Upper lobe of right lung (tissue), 1 donor: ENCODE measurements around the gene B4GAT1. TPM values are rescaled to one million over a fixed set of nuclear protein-coding genes. Genes with fewer than 3 reads are reported as not detected.

Experiments used
- ATAC-seq: fragments of 200-7000 bp; cut with Tn5 transposase; one replicate; pipeline ENCODE4 v1.9.1; 2020; ENCODE audit warnings: mild to moderate bottlenecking, moderate library complexity
- DNase-seq: peaks from one replicate; pipeline ENCODE4 v3.0.0-alpha.2; 2020
- H3K27ac ChIP-seq: fragments of 200-600 bp; one replicate; pipeline ENCODE4 v1.8.0; 2022
- H3K27me3 ChIP-seq: fragments of 200-600 bp; one replicate; pipeline ENCODE4 v1.8.0; 2022; ENCODE audit warnings: mild to moderate bottlenecking
- H3K36me3 ChIP-seq: fragments of 200-600 bp; one replicate; pipeline ENCODE4 v1.8.0; 2022
- H3K4me1 ChIP-seq: fragments of 200-600 bp; one replicate; pipeline ENCODE4 v1.8.0; 2022
- H3K4me3 ChIP-seq: fragments of 200-600 bp; one replicate; pipeline ENCODE4 v1.8.0; 2022; ENCODE audit warnings: mild to moderate bottlenecking
- H3K9me3 ChIP-seq: fragments of 200-600 bp; one replicate; pipeline ENCODE4 v1.8.0; 2022
- intact Hi-C: fragments of 100-400 bp; cut with DNase I; formaldehyde crosslinking; loops from one replicate; pipeline ENCODE4 v1.11.0; 2022
- total RNA-seq: library from RNA; stranded (reverse); fragmentation: NEBNext Ultra II Directional; extraction: Animal tissue kit (Norgen Biotek cat#: 25700); gene quantifications from one replicate; pipeline ENCODE4 v1.2.1, GENCODE V29; 2021
- TF ChIP-seq, protein P1 (sequence below): fragments of 200-600 bp; IDR thresholded peaks from one replicate; pipeline ENCODE4 v1.8.0; 2022; ENCODE audit warnings: antibody characterized with exemption
- donor health status: DM: no; HTN: yes; CAD: no; lungs with severe emphysema.

The B4GAT1 gene
- total RNA-seq, 1 donor from 2014 or later = 27.4 TPM

GRCh38 chr11:66334605-66335442 is 12.6 kb downstream of the B4GAT1 start:
- H3K27me3 ChIP-seq = no peaks in the 10 kb centered on the region
- peaks cover 25% of the 10 kb centered on the region for H3K4me1 ChIP-seq
- TF ChIP-seq, protein P1, sequence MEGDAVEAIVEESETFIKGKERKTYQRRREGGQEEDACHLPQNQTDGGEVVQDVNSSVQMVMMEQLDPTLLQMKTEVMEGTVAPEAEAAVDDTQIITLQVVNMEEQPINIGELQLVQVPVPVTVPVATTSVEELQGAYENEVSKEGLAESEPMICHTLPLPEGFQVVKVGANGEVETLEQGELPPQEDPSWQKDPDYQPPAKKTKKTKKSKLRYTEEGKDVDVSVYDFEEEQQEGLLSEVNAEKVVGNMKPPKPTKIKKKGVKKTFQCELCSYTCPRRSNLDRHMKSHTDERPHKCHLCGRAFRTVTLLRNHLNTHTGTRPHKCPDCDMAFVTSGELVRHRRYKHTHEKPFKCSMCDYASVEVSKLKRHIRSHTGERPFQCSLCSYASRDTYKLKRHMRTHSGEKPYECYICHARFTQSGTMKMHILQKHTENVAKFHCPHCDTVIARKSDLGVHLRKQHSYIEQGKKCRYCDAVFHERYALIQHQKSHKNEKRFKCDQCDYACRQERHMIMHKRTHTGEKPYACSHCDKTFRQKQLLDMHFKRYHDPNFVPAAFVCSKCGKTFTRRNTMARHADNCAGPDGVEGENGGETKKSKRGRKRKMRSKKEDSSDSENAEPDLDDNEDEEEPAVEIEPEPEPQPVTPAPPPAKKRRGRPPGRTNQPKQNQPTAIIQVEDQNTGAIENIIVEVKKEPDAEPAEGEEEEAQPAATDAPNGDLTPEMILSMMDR = no peak
- DNase-seq (peak; percentile 60), ATAC-seq (peak; percentile 15)
- peak overlapping the region; percentile 73 for H3K4me3 ChIP-seq
- H3K27ac ChIP-seq = no peak overlapping the region
- intact Hi-C loops = no loop called here
- no peaks in the 10 kb centered on the region for H3K9me3 ChIP-seq
- peaks cover 28% of the 10 kb centered on the region for H3K36me3 ChIP-seq

- ATAC-seq (no peak), DNase-seq (peak; percentile 52)
- peaks cover 20% of the 10 kb centered on the region for H3K36me3 ChIP-seq
- TF ChIP-seq, protein P1 = no peak
- H3K4me1 ChIP-seq = peaks cover 26% of the 10 kb centered on the region
- no peaks in the 10 kb centered on the region for H3K9me3 ChIP-seq
- H3K27ac ChIP-seq = no peak overlapping the region
- intact Hi-C loops = no loop called here
- no peaks in the 10 kb centered on the region for H3K27me3 ChIP-seq
- no peak overlapping the region for H3K4me3 ChIP-seq
These were observed 13.4 kb downstream of the B4GAT1 start for GRCh38 chr11:66333896-66334604.

GRCh38 chr11:66333220-66333877 is 14.1 kb downstream of the B4GAT1 start:
- no peaks in the 10 kb centered on the region for H3K9me3 ChIP-seq
- peaks cover 18% of the 10 kb centered on the region for H3K36me3 ChIP-seq
- H3K27me3 ChIP-seq = no peaks in the 10 kb centered on the region
- ATAC-seq (no peak), DNase-seq (no peak)
- TF ChIP-seq, protein P1 = no peak
- H3K4me3 ChIP-seq = no peak overlapping the region
- H3K27ac ChIP-seq = no peak overlapping the region
- H3K4me1 ChIP-seq = peaks cover 33% of the 10 kb centered on the region
- intact Hi-C loops = no loop called here

DNA sequence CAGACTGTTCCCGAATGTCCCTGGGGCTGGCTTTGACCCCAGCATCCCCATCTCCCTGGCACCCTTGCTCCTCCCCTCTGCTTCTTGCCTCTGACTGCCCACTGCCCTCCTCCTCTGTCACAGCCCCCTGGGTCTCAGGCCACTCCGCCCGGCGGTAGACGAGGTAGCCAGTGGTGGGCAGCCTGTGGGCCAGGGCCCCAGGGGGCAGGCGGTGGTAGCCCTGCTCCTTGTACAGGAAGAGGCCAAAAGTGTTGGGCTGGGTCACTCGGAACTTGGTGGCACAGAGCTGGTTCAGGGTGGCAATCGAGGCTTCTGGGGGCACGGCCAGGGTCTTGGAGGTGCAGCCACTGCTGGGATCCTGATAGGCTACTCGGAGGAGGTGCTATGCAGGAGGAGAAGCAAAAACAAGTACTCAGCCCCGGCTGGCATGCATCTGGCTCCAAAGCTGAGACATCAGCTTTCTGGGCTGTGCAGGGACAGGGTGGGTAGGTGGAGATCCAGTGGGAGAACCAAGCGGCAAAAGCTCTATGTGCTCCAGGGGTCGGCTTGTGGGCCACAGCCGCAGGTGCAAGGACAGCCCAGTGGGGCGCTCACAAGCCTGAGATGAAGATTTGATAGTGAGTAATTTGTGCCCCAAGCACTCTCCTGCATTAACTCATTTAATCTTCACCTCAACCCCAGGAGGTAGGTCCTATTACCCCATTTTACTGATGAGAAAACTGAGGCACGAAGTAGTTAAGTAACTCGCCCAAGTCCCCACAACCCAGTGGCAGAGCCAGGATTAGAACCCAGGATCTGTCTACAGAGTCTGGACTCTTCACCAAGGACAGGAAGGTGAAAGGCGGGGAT is 14.8 kb downstream of the B4GAT1 start:
- H3K27me3 ChIP-seq = no peaks in the 10 kb centered on the region
- H3K4me1 ChIP-seq = peaks cover 40% of the 10 kb centered on the region
- DNase-seq (no peak), ATAC-seq (no peak)
- H3K36me3 ChIP-seq = peaks cover 18% of the 10 kb centered on the region
- no peak overlapping the region for H3K27ac ChIP-seq
- intact Hi-C loops = no loop called here
- no peaks in the 10 kb centered on the region for H3K9me3 ChIP-seq
- H3K4me3 ChIP-seq = no peak overlapping the region
- TF ChIP-seq, protein P1 = no peak
